HepG2 (cell line): ENCODE measurements around the gene ZSCAN23. TPM values are rescaled to one million over a fixed set of nuclear protein-coding genes. Genes with fewer than 3 reads are reported as not detected.

Source experiments
- CSRNP1 ChIP-seq: sonication (generic); formaldehyde crosslinking; IDR thresholded peaks from 2 replicates; pipeline ENCODE4 v1.8.1; 2023; ENCODE audit warnings: mild to moderate bottlenecking, missing genetic modification reagents
- ETV6 ChIP-seq: sonication (generic); formaldehyde crosslinking; conservative IDR thresholded peaks from 2 replicates; pipeline ENCODE4 v1.4.0; 2020; ENCODE audit warnings: missing genetic modification reagents
- FOXA3 ChIP-seq: IDR thresholded peaks from 2 replicates; pipeline ENCODE4 v1.6.1; 2016; ENCODE audit warnings: missing genetic modification reagents, missing compliant biosample characterization
- HDAC6 ChIP-seq: fragments of 200-600 bp; sonication (generic); IDR thresholded peaks from 2 replicates; pipeline ENCODE4 v1.7.0; 2017; ENCODE audit warnings: mild to moderate bottlenecking, antibody characterized with exemption, low read length, low read depth
- HOXA3 ChIP-seq: sonication (generic); formaldehyde crosslinking; IDR thresholded peaks from 2 replicates; pipeline ENCODE4 v1.5.0; 2020; ENCODE audit warnings: missing genetic modification reagents
- IKZF1 ChIP-seq: fragments of 450-650 bp; IDR thresholded peaks from 2 replicates; pipeline ENCODE4 v1.7.1; 2016
- IRF2 ChIP-seq: IDR thresholded peaks from 2 replicates; pipeline ENCODE4 v1.6.1; 2018; ENCODE audit warnings: missing genetic modification reagents, missing compliant biosample characterization
- JUN ChIP-seq: sonication (generic); formaldehyde crosslinking; IDR thresholded peaks from 2 replicates; pipeline ENCODE4 v1.4.0; 2020; ENCODE audit warnings: mild to moderate bottlenecking, missing genetic modification reagents
- JUNB ChIP-seq: sonication (generic); formaldehyde crosslinking; IDR thresholded peaks from 2 replicates; pipeline ENCODE4 v1.8.0; 2022; ENCODE audit warnings: missing genetic modification reagents, mild to moderate bottlenecking, borderline replicate concordance
- MBNL3 ChIP-seq: fragments of 250-450 bp; sonication (Bioruptor Pico); conservative IDR thresholded peaks from 2 replicates; pipeline ENCODE4 v1.8.0; 2022; ENCODE audit warnings: mild to moderate bottlenecking, inconsistent platforms
- NFE2 ChIP-seq: sonication (generic); formaldehyde crosslinking; IDR thresholded peaks from 2 replicates; pipeline ENCODE4 v1.4.0; 2020; ENCODE audit warnings: missing genetic modification reagents
- POLR2AphosphoS5 ChIP-seq: IDR thresholded peaks from 2 replicates; pipeline ENCODE4 v1.6.1; 2012; ENCODE audit warnings: low read depth, low read length
- POLR2G ChIP-seq: fragments of 200-400 bp; formaldehyde crosslinking; IDR thresholded peaks from 2 replicates; pipeline ENCODE4 v1.6.1; 2018; ENCODE audit warnings: mild to moderate bottlenecking, low read depth, low read length, moderate library complexity
- SMAD1 ChIP-seq: sonication (generic); formaldehyde crosslinking; IDR thresholded peaks from 2 replicates; pipeline ENCODE4 v1.4.0; 2020; ENCODE audit warnings: missing genetic modification reagents, low read depth, mild to moderate bottlenecking, borderline replicate concordance
- SOX13 ChIP-seq, 3 experiments: fragments of 450-650 bp in 1 of 3; sonication (generic) in 1 of 3; formaldehyde crosslinking in 1 of 3; IDR thresholded peaks in 2 of 3; conservative IDR thresholded peaks in 1 of 3; 2 replicates each; pipeline versions ENCODE4 v1.5.0 to v1.6.1; 2016 to 2020; ENCODE audit warnings: antibody characterized with exemption in 1 of 3, mild to moderate bottlenecking in 1 of 3, missing compliant biosample characterization in 1 of 3, missing genetic modification reagents in 1 of 3, moderate library complexity in 1 of 3
- ZNF160 ChIP-seq: sonication (generic); formaldehyde crosslinking; IDR thresholded peaks from 2 replicates; pipeline ENCODE4 v1.8.0; 2022; ENCODE audit warnings: mild to moderate bottlenecking, inconsistent platforms, missing genetic modification reagents
- ZNF431 ChIP-seq: sonication (generic); formaldehyde crosslinking; IDR thresholded peaks from 2 replicates; pipeline ENCODE4 v1.9.0; 2022; ENCODE audit warnings: missing genetic modification reagents, low read depth, mild to moderate bottlenecking, borderline replicate concordance
- ZNF484 ChIP-seq: sonication (generic); formaldehyde crosslinking; IDR thresholded peaks from 2 replicates; pipeline ENCODE4 v1.5.1; 2020; ENCODE audit warnings: mild to moderate bottlenecking, low read depth, missing genetic modification reagents, borderline replicate concordance
- ZNF547 ChIP-seq: sonication (generic); formaldehyde crosslinking; IDR thresholded peaks from 2 replicates; pipeline ENCODE4 v1.5.1; 2020; ENCODE audit warnings: mild to moderate bottlenecking, missing genetic modification reagents
- ZNF572 ChIP-seq: sonication (generic); formaldehyde crosslinking; IDR thresholded peaks from 2 replicates; pipeline ENCODE4 v1.5.1; 2020; ENCODE audit warnings: mild to moderate bottlenecking, missing genetic modification reagents
- ZNF660 ChIP-seq: sonication (generic); formaldehyde crosslinking; IDR thresholded peaks from 2 replicates; pipeline ENCODE4 v1.5.1; 2020; ENCODE audit warnings: mild to moderate bottlenecking, low read depth, missing genetic modification reagents, borderline replicate concordance
- ZNF75D ChIP-seq: sonication (generic); formaldehyde crosslinking; IDR thresholded peaks from 2 replicates; pipeline ENCODE4 v1.8.1; 2023; ENCODE audit warnings: missing genetic modification reagents, mild to moderate bottlenecking, borderline replicate concordance
- ZSCAN9 ChIP-seq: IDR thresholded peaks from 2 replicates; pipeline ENCODE4 v1.6.1; 2016; ENCODE audit warnings: borderline replicate concordance
- polyA plus RNA-seq, 8 experiments: library from polyadenylated mRNA; depleted of rRNA in 3 of 8; stranded (reverse) in 7 of 8; unstranded in 1 of 8; fragments of >200 nt; fragmentation: Illumina TruSeq in 4 of 8; extraction: Trizol in 4 of 8; gene quantifications; 2 replicates each; pipeline versions ENCODE4 v1.2.1 to v1.2.3, GENCODE V29; 2011 to 2016; ENCODE audit warnings: low read depth in 4 of 8, missing spikeins in 1 of 8, mixed read lengths in 1 of 8; ENCODE audit not compliant: insufficient read depth in 1 of 8
- total RNA-seq, 5 experiments: library from RNA; depleted of rRNA; stranded (reverse); fragments of >200 nt; fragmentation: Illumina TruSeq; extraction: Trizol; gene quantifications; 2 replicates each; pipeline ENCODE4 v1.2.3, GENCODE V29; 2016; ENCODE audit warnings: low read depth in 1 of 5
- TF ChIP-seq, protein P1 (sequence below): sonication (generic); formaldehyde crosslinking; IDR thresholded peaks from 2 replicates; pipeline ENCODE4 v1.8.1; 2023; ENCODE audit warnings: mild to moderate bottlenecking, missing genetic modification reagents, borderline replicate concordance
- TF ChIP-seq, protein P2 (sequence below): sonication (generic); formaldehyde crosslinking; IDR thresholded peaks from 2 replicates; pipeline ENCODE4 v1.4.0; 2020; ENCODE audit warnings: mild to moderate bottlenecking, missing genetic modification reagents
- TF ChIP-seq, protein P3 (sequence below): sonication (generic); formaldehyde crosslinking; IDR thresholded peaks from 2 replicates; pipeline ENCODE4 v1.8.0; 2022; ENCODE audit warnings: missing genetic modification reagents, low read depth, mild to moderate bottlenecking, borderline replicate concordance

The ZSCAN23 gene
- total and polyA plus RNA-seq, 2 of the 13 experiments (the other 11 are each of a cell fraction or from before 2014, with no cell fraction given), result 0.29 to 1.2 TPM

DNA sequence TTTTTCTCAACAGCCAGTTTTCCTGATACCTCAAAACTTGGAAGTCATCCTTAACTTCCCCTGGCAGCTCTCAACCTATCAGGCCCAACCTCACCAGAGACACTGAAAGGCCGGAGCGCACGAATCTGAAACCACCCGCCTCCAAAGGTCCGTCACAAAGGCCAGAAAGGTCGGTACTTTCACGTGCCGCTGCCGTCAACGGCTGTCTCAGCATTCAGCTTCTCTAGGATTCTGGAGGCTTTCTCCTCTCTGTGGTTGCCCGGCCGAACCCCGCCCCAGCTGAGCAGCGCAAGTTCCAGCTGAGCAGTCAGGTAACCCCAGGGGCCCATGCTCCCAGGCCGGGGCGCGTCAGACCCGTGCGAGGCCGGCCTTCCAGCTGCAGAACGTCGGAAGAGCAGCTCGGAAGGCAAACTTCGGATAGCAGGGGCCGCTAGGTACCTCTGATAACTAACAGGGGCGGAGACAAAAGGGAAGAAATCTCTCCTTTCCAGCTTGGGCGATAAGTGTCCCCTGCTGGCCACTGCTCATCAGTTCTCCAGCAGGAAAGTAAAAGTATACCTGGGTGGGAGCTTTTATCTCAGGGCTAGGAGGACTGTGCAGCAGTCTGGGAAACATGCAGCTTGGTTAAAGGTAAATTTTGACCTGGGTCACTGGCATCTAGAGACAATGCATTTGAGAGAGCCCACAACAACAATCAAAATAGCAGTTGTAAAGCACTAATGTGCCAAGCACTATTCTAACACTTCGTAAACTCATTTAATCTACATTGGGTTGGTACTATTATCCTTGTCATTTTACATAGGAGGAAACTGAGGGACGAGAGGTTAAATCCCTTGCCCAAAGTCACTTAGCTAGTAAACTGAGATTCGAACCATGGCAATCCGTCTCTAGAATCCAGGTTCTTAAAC, 59.8 kb downstream of the ZSCAN23 start (continued):
- TF ChIP-seq, protein P1, sequence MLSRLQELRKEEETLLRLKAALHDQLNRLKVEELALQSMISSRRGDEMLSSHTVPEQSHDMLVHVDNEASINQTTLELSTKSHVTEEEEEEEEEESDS (CRISPR knock-in tag), result peak; percentile 94
- no peak for TF ChIP-seq ZNF660 (CRISPR knock-in tag)
- TF ChIP-seq MBNL3 (CRISPR knock-in tag), result no peak
- no peak for TF ChIP-seq NFE2 (CRISPR knock-in tag)
- TF ChIP-seq IRF2 (CRISPR knock-in tag), result peak; percentile 98
- TF ChIP-seq, protein P2, sequence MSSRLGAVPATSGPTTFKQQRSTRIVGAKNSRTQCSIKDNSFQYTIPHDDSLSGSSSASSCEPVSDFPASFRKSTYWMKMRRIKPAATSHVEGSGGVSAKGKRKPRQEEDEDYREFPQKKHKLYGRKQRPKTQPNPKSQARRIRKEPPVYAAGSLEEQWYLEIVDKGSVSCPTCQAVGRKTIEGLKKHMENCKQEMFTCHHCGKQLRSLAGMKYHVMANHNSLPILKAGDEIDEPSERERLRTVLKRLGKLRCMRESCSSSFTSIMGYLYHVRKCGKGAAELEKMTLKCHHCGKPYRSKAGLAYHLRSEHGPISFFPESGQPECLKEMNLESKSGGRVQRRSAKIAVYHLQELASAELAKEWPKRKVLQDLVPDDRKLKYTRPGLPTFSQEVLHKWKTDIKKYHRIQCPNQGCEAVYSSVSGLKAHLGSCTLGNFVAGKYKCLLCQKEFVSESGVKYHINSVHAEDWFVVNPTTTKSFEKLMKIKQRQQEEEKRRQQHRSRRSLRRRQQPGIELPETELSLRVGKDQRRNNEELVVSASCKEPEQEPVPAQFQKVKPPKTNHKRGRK (CRISPR knock-in tag), result peak; percentile 14; the same call in 1 of the 2 replicates
- peak; percentile 95 for TF ChIP-seq HOXA3 (CRISPR knock-in tag)
- TF ChIP-seq SOX13 (IDR thresholded peaks at IDR 0.05), result peak; percentile 43
- TF ChIP-seq SOX13 (CRISPR knock-in tag; conservative IDR thresholded peaks at IDR 0.05 in 1 of 2, IDR thresholded peaks at IDR 0.05 in 1 of 2), result peak in 1 of 2 experiments; percentile 78; a peak in 2 of 4 replicates
- no peak; the same call in 1 of the 2 replicates for TF ChIP-seq JUNB (CRISPR knock-in tag)
- TF ChIP-seq POLR2G, result peak; percentile 84
- TF ChIP-seq JUN (CRISPR knock-in tag), result no peak
- TF ChIP-seq SMAD1 (CRISPR knock-in tag), result peak; percentile 84; the same call in 1 of the 2 replicates
- TF ChIP-seq IKZF1, result no peak
- peak; percentile 72; the same call in 1 of the 2 replicates for TF ChIP-seq ZNF572
- TF ChIP-seq ZNF431 (CRISPR knock-in tag), result peak; percentile 67; the same call in 1 of the 2 replicates
- TF ChIP-seq ZNF75D (CRISPR knock-in tag), result no peak
- no peak for TF ChIP-seq HDAC6
- no peak; the same call in none of the 2 replicates for TF ChIP-seq ETV6 (CRISPR knock-in tag)
- TF ChIP-seq ZNF547 (CRISPR knock-in tag), result no peak; the same call in 1 of the 2 replicates
- TF ChIP-seq, protein P3, sequence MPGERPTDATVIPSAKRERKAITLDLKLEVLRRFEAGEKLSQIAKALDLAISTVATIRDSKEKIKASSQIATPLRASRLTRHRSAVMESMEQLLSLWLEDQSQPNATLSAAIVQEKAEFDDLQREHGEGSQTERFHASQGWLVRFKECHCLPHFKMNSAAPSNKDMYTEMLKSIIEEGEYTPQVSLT (CRISPR knock-in tag), result peak; percentile 90
- TF ChIP-seq POLR2AphosphoS5, result peak; percentile 69
- TF ChIP-seq FOXA3 (CRISPR knock-in tag), result peak; percentile 57
- TF ChIP-seq ZNF484 (CRISPR knock-in tag), result no peak
- TF ChIP-seq ZSCAN9 (CRISPR knock-in tag), result 0 out of 2 replicates have a peak, but pooled peaks have one; percentile 90
- peak; percentile 82; the same call in 1 of the 2 replicates for TF ChIP-seq ZNF160 (CRISPR knock-in tag)
- peak; percentile 88; the same call in 1 of the 2 replicates for TF ChIP-seq CSRNP1 (CRISPR knock-in tag)
